Amniotic stem cell (primary cell): Measurements from ENCODE around the gene IGF2BP3.

Source experiments
- DNase-seq: peaks from one replicate; lab custom pipeline; 2025; lab: John Stamatoyannopoulos, UW

Gene IGF2BP3

GRCh38 chr7:23377134-23377533, 93.2 kb downstream of the IGF2BP3 start:
- no peak for DNase-seq

DNA sequence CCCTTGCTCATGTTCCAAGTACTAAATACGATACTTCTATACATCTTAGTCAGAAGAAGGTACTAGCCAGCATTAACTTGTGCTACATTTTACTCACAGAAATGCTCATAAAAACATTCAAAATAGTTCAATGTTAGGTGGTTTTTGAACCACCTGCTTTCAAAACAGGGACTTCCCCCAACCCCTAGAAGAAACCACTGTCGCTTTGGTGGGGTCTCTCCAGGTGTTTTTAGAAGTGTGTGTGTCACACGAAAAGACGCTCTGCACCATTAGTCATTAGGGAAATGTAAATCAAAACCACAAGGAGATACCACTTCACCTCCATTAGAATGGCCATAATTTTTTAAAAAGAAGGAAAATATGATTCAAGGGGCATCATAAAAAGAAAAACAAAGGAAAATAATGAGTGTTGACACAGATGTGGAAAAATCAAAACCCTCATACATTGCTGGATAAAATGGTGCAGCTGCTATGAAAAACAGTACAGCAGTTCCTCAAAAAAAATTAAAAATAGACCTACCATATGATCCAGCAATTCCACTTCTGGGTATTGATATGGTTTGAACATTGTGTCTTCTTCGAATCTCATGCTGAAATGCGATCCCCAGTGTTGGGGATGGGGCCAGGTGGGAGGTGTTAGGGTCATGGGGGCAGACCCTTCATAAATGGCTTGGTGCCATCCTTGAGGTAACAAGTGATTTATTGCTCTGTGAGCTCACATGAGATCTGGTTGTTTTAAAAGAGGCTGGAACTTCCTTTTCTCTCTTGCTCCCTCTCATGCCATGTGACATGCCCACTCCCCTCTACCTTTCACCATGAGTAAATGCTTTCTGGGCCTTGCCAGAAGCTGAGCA, 96.9 kb downstream of the IGF2BP3 start:
- DNase-seq, result no peak

- DNase-seq, result no peak
These were observed 97.7 kb downstream of the IGF2BP3 start for GRCh38 chr7:23372611-23373010.

DNA sequence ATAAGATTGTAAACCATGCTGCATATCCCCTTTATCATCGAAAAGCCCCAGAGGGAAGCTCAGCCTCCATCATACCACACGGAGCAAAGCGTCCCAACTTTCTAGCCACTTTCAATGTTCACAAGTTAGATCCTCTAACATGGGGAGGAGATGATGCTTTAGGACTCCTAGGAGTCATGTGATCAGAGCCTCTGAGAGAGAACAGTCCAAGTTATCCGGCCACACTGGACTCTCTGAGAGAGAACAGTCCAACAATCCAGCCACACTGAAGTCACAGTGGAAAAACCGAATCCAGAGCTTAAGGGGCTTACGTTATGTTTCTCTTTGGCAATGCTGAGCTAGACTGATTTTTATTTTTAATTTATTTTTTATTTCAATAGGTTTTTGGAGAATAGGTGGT, 98.6 kb downstream of the IGF2BP3 start:
- DNase-seq, result no peak

DNA sequence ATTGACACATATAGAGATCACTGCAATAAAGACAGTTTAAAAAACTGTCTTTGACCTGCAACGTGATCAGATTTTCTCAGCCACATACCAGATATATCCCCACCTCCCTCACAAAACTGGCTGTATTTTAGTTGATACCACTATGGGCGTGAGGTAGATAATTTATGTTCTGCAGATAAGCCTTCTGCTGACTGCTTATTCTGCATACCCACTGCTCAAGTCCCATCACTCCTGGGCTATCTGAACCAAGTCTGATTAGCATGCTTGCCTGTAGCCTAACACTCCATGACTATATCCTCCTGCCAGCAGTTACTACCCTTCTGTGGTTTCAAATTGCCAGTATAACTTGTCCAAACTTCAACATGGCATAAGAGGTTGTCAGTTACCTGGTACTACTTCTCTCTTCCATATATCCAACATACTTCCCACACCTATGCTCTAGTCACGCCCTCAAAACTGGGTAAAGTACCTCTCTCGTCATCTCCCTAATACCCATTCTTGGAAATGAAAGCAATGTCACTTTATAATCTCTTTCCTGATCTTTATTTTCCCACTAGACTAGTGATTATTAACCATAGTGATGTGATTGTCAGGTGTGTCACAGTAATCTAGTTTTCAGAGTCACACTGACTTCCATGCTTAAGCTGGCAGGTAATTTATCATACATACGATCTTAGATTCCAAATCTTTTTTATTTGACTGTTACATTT, 100.4 kb downstream of the IGF2BP3 start:
- no peak for DNase-seq

GRCh38 chr7:23369100-23369499, 101.2 kb downstream of the IGF2BP3 start:
- no peak for DNase-seq

GRCh38 chr7:23358152-23358674, 112.1 kb downstream of the IGF2BP3 start:
- no peak for DNase-seq

DNA sequence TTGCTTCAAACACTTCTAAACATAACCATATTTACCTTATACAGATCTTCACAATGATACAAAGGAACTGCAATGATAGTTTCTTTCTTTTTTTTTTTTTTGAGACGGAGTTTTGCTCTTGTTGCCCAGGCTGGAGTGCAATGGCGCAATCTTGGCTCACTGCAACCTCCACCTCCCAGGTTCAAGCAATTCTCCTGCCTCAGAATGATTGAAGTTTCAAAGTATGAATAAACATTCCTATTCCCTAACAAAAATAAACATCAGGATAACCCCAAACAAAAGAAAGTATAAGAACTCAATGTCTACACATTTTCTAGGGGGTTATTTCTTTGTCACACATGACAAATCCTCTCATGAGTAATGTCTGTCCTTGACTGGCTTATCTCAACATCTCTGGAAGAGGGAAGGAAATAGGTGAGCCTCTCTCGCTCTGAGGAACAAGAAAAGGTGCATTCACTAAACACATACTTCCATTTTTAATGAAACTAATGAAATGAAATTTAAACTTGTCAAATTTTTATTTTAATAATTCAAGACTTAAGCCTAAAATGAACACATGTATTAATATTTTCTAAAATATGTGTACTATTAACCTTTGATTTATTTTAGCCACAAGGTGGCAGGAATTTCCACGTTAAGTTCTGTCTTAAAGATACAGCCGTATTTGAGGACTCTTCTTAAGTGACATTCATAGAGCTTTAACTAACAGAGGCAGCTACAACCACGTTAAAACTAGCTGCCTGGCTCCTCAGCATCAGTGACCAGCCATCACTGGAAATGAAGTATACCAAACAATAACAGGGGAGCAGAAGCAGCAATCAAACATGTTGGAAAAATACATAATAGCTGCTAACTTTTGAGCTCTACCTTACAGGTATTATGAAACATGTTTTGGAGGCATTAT, 112.8 kb downstream of the IGF2BP3 start:
- no peak for DNase-seq

- DNase-seq, result no peak
These were observed 113.6 kb downstream of the IGF2BP3 start for GRCh38 chr7:23356726-23357125.

DNA sequence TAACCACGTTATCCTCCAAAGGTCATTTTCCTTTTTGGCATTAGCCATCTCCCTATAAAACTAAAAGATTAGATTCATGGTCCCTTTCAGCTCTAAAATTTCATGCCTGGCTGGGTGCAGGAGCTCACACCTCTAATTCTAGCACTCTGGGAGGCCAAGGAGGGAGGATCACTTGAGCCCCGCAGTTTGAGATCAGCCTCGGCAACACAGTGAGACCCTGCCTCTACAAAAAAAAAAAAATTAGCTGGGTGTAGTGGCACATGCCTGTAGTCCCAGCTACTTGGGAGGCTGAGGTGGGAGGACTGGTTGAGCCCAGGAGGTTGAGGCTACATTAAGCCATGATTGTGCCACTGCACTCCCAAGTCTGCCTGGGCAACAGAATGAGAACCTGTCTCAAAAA, 114.1 kb downstream of the IGF2BP3 start:
- no peak for DNase-seq

DNA sequence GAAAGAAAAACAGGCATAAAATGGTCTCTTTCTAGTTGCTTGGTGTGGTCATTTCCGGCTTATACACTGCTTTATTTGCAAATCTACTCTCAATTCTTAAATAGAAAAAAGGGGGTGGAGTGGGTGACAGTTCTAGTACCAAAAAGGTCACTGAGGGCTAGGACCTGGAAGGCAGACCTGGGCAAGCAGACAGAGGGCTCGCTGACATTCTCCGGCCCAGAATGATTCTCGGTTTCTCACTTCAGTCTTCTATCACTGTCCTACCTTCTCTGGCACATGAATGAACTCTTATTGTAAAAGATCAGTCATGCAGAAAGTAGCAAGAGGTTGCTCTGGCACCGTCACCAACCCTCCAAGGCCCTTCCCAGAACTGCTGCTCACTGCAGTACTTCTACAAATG, 117.1 kb downstream of the IGF2BP3 start:
- no peak for DNase-seq

DNA sequence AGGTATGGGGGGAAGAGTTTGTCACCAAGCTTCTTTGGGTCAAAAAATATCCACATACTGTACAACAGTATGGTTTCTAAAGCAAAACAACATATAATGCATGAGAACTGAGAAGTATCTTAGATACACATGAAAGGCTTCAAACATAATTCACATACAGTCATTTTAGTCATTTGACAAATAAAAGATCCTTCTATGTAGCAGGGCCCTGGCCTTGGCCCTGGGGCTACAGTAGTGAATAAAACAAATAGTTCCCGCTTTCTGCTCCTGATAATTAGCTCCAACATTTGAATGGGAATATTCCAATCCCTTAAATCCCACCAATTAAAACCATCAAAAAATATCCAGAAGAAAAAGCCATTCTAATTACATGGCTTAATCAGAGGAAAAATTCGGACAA, 119.8 kb downstream of the IGF2BP3 start:
- no peak for DNase-seq

DNA sequence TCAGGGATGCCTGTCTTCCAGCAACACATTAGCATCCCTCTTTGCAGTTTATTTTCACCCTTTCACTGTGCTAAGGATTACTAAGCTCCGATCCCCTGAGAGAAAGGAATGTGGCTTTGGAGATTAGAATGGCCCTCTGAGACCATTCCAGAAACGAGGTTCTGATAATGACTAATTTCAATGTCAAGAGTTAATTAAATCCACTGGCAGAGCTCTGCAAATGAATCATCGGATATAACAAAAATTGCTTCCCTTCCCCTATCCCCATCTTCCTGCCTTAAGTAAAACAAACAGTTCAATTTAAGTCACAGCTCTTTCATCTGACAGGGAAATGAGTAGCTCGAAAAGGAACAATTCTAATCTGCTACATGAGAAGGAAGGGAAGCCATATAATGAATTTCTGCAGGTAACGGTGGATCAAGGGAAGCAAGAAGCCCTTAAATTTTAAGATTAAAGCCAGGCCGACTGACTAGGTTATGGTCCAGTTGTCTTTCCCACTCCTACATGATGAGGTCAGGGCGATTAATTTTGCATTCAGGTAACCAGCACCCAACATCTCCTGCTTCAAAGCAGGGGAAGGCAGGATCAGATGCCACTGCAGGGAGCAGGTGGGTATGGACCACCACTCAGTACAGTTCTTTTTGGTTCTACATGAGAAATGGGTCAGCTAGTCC, 120.7 kb downstream of the IGF2BP3 start:
- peak; percentile 49 for DNase-seq

DNA sequence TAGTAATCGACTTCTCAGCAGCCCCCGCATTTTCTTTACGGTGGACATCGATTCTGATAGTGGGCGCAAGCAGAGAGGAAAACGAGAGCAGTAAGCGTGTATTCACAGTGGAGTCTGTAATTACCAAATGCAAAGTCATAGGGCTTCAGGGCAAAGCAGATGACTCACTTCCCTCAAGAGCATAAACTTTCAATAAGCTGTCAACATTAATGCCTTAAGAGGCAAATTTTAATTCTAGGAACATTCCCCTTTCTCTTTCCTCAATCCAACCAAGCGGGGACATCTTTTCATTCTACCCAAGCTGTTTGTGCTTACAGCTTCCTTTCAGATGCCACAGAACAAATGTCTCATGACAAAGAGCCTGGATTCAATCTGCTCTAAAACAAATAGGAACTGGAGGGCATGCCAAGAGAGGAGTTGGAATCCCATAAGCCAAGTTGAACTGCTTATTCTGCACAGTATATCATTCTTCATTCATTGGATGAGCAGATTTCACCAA, 122.6 kb downstream of the IGF2BP3 start:
- DNase-seq, result peak; percentile 52

DNA sequence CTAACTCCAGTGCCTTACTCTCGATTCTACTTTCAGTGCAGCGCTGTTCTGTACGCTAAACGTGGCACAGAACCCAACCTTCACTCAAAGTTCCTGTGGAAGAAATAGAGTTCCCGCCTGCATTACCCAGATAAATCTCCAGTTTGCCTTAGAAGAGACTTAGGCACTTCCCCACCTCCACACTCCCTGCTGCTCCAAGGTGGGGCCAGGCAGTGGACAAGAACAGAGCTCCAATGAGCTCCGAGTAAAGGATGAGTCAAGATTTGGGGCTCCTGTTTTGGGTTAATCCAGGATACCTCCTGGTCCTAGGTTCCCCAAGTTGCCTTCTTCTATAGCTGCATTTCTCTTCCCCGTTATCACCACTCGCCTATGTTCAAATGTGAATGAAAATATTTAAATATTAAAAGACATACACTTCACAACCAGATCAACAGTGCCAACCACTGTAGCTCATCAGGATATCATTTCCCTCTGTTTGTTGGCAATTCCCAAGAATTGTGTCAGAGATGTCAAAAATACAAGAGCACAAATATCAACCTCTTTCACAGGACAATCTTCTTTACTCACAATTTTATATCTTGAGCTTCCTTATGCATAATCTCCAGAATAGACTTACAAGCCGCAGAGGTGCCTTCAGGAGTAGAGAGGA, 123.1 kb downstream of the IGF2BP3 start:
- no peak for DNase-seq

DNA sequence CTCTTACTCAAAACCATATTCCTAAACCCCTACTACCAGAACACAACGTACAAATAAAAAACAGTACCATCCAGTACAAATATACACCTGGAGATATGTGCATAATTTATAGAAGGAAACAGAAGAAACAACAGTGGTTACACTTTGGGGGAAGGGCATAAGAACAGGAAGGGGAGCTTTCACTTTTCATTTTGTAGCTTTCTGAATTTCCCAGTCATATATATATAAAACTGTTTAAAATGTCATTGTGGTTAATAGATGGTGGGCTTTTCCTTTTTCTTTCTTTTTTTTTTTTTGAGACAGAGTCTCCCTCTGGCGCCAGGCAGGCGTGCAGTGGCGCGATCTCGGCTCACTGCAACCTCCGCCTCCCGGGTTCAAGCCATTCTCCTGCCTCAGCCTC, 124.0 kb downstream of the IGF2BP3 start:
- DNase-seq, result no peak

- DNase-seq, result no peak
These were observed 124.7 kb downstream of the IGF2BP3 start for GRCh38 chr7:23345601-23346000.

- no peak for DNase-seq
These were observed 126.3 kb downstream of the IGF2BP3 start for GRCh38 chr7:23343806-23344475.

- DNase-seq, result no peak
These were observed 127.2 kb downstream of the IGF2BP3 start for GRCh38 chr7:23343102-23343501.

DNA sequence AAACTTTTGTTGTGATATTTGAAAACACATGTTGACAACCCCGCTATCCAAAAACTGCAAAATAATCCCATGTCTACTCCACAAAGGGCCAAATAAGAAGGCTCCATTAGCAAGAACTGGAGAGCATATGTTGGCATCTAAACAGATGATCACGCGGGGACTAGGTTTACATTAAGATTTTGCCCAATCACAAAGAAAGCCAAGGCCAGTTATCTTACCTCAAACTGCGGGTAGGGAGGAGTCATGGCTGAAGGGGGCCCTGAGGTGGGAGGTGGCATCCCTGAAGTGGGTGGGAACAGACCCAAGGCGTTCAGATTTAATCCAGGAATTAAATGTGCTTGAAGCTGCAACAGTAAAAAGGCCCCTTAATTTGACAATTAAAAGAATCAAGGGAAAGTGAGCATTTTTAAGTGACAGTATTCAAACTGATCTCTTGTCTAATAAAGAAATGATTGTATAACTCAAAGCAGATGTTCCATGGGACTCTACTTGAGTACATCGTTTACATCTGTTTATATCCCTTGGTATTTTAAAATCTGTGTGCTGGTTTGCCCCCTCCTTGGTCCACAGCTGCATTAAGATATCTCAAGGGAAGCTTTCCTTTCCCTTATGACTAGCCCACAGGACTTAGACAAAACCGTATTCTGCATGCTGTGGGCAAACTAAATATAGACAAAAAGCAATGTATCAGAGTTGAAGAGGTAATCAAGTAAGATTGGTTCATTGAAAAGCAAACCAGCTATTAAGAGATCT, 128.3 kb downstream of the IGF2BP3 start:
- no peak for DNase-seq
